WTC11 (cell line): ENCODE results near the gene KCNMA1. TPM values are rescaled to one million over a fixed set of nuclear protein-coding genes. Genes with fewer than 3 reads are reported as not detected.

Experiments used
- ATAC-seq: fragments of 200-7000 bp; cut with Tn5 transposase; 2 replicates; pipeline ENCODE4 v1.10.0; 2021; ENCODE audit warnings: mild to moderate bottlenecking, moderate library complexity
- CTCF ChIA-PET: fragments of 300-600 bp; sonication (Branson Sonifier 250); formaldehyde crosslinking; loops from one replicate; lab custom pipeline; 2021; ENCODE audit warnings: antibody characterized with exemption; lab: Charles Lee
- POLR2A ChIA-PET: fragments of 350-600 bp; sonication (Branson Sonifier 250); formaldehyde crosslinking; loops from one replicate; lab custom pipeline; 2021; ENCODE audit warnings: antibody characterized with exemption; lab: Charles Lee
- DNase-seq: peaks from one replicate; pipeline ENCODE4 v3.0.0; 2021; ENCODE audit warnings: low spot score
- H3K27ac Mint-ChIP-seq: 2 replicates; pipeline ENCODE4 v1.8.0; 2021; ENCODE audit warnings: mixed read lengths
- H3K27me3 Mint-ChIP-seq: 2 replicates; pipeline ENCODE4 v1.8.0; 2021; ENCODE audit warnings: low read depth, mild to moderate bottlenecking, moderate library complexity, mixed read lengths
- H3K36me3 Mint-ChIP-seq: 2 replicates; pipeline ENCODE4 v1.8.0; 2021; ENCODE audit warnings: mixed read lengths
- H3K4me1 Mint-ChIP-seq: 2 replicates; pipeline ENCODE4 v1.8.0; 2022; ENCODE audit warnings: mixed read lengths
- H3K4me3 Mint-ChIP-seq: 2 replicates; pipeline ENCODE4 v1.8.0; 2021; ENCODE audit warnings: mild to moderate bottlenecking, moderate library complexity, mixed read lengths
- H3K9me3 Mint-ChIP-seq: 2 replicates; pipeline ENCODE4 v1.8.0; 2021; ENCODE audit warnings: mixed read lengths
- ATF1 ChIP-seq: sonication (generic); formaldehyde crosslinking; IDR thresholded peaks from 2 replicates; pipeline ENCODE4 v1.8.1; 2023; ENCODE audit warnings: mild to moderate bottlenecking, moderate library complexity, missing genetic modification reagents
- ATF3 ChIP-seq: sonication (generic); formaldehyde crosslinking; conservative IDR thresholded peaks from 2 replicates; pipeline ENCODE4 v1.8.1; 2022; ENCODE audit warnings: mild to moderate bottlenecking, missing genetic modification reagents
- CDX4 ChIP-seq: fragments of 250-450 bp; sonication (Bioruptor Pico); IDR thresholded peaks from 2 replicates; pipeline ENCODE4 v1.9.0; 2021; ENCODE audit warnings: moderate library complexity, mild to moderate bottlenecking, inconsistent platforms, borderline replicate concordance
- CREM ChIP-seq: sonication (generic); formaldehyde crosslinking; IDR thresholded peaks from 2 replicates; pipeline ENCODE4 v1.8.1; 2022; ENCODE audit warnings: mild to moderate bottlenecking, missing genetic modification reagents, moderate library complexity
- EMX1 ChIP-seq: fragments of 250-450 bp; sonication (Bioruptor Pico); IDR thresholded peaks from 2 replicates; pipeline ENCODE4 v1.8.0; 2021; ENCODE audit warnings: mild to moderate bottlenecking
- ESRRA ChIP-seq: sonication (generic); formaldehyde crosslinking; IDR thresholded peaks from 2 replicates; pipeline ENCODE4 v1.8.1; 2022; ENCODE audit warnings: mild to moderate bottlenecking, missing genetic modification reagents, borderline replicate concordance
- ETV6 ChIP-seq: sonication (generic); formaldehyde crosslinking; IDR thresholded peaks from 2 replicates; pipeline ENCODE4 v1.8.1; 2022; ENCODE audit warnings: mild to moderate bottlenecking, missing genetic modification reagents
- GRHL2 ChIP-seq: fragments of 250-450 bp; sonication (Bioruptor Pico); IDR thresholded peaks from 2 replicates; pipeline ENCODE4 v1.8.0; 2022; ENCODE audit warnings: mild to moderate bottlenecking, moderate library complexity; ENCODE audit not compliant: insufficient replicate concordance, severe bottlenecking
- GTF2I ChIP-seq: fragments of 250-450 bp; sonication (Bioruptor Pico); conservative IDR thresholded peaks from 2 replicates; pipeline ENCODE4 v1.4.0; 2021; ENCODE audit warnings: mild to moderate bottlenecking
- HMGXB4 ChIP-seq: sonication (generic); formaldehyde crosslinking; IDR thresholded peaks from 2 replicates; pipeline ENCODE4 v1.8.1; 2023; ENCODE audit warnings: mild to moderate bottlenecking, moderate library complexity, missing genetic modification reagents
- JAZF1 ChIP-seq: fragments of 250-450 bp; sonication (Bioruptor Pico); IDR thresholded peaks from 2 replicates; pipeline ENCODE4 v1.9.0; 2021; ENCODE audit warnings: moderate library complexity, mild to moderate bottlenecking, inconsistent platforms
- KAT7 ChIP-seq: sonication (generic); formaldehyde crosslinking; IDR thresholded peaks from 2 replicates; pipeline ENCODE4 v1.8.1; 2023; ENCODE audit warnings: missing genetic modification reagents, mild to moderate bottlenecking, borderline replicate concordance
- MYBL2 ChIP-seq: sonication (generic); formaldehyde crosslinking; IDR thresholded peaks from 2 replicates; pipeline ENCODE4 v1.8.1; 2023; ENCODE audit warnings: mild to moderate bottlenecking, moderate library complexity, missing genetic modification reagents
- PRRX2 ChIP-seq: fragments of 250-450 bp; sonication (Bioruptor Pico); IDR thresholded peaks from 2 replicates; pipeline ENCODE4 v1.8.0; 2021; ENCODE audit warnings: mild to moderate bottlenecking
- TCF7 ChIP-seq: sonication (generic); formaldehyde crosslinking; IDR thresholded peaks from 2 replicates; pipeline ENCODE4 v1.8.0; 2022; ENCODE audit warnings: mild to moderate bottlenecking, low read depth, missing genetic modification reagents, moderate library complexity
- TEAD1 ChIP-seq: sonication (generic); formaldehyde crosslinking; IDR thresholded peaks from 2 replicates; pipeline ENCODE4 v1.8.0; 2022; ENCODE audit warnings: mild to moderate bottlenecking, missing genetic modification reagents
- ZMAT4 ChIP-seq: fragments of 250-450 bp; sonication (Bioruptor Pico); IDR thresholded peaks from 2 replicates; pipeline ENCODE4 v1.9.0; 2021; ENCODE audit warnings: mild to moderate bottlenecking
- ZNF138 ChIP-seq: sonication (generic); formaldehyde crosslinking; conservative IDR thresholded peaks from 2 replicates; pipeline ENCODE4 v1.8.1; 2022; ENCODE audit warnings: mild to moderate bottlenecking, moderate library complexity, missing genetic modification reagents
- ZNF219 ChIP-seq: sonication (generic); formaldehyde crosslinking; IDR thresholded peaks from 2 replicates; pipeline ENCODE4 v1.8.0; 2023; ENCODE audit warnings: missing genetic modification reagents, mild to moderate bottlenecking, borderline replicate concordance
- ZNF232 ChIP-seq: sonication (generic); formaldehyde crosslinking; IDR thresholded peaks from 2 replicates; pipeline ENCODE4 v1.8.0; 2022; ENCODE audit warnings: mild to moderate bottlenecking, missing genetic modification reagents
- ZNF263 ChIP-seq: sonication (generic); formaldehyde crosslinking; IDR thresholded peaks from 2 replicates; pipeline ENCODE4 v1.8.1; 2022; ENCODE audit warnings: low read depth, mild to moderate bottlenecking, moderate library complexity, missing genetic modification reagents
- ZNF317 ChIP-seq: sonication (generic); formaldehyde crosslinking; IDR thresholded peaks from 2 replicates; pipeline ENCODE4 v1.8.1; 2023; ENCODE audit warnings: low read depth, mild to moderate bottlenecking, moderate library complexity, missing genetic modification reagents, borderline replicate concordance
- ZNF396 ChIP-seq: fragments of 250-450 bp; sonication (Bioruptor Pico); IDR thresholded peaks from 2 replicates; pipeline ENCODE4 v1.8.0; 2021; ENCODE audit warnings: mild to moderate bottlenecking, moderate library complexity, borderline replicate concordance
- ZNF416 ChIP-seq: fragments of 250-450 bp; sonication (Bioruptor Pico); IDR thresholded peaks from 2 replicates; pipeline ENCODE4 v1.9.0; 2021; ENCODE audit warnings: mild to moderate bottlenecking, inconsistent platforms
- ZNF671 ChIP-seq: fragments of 250-450 bp; sonication (Bioruptor Pico); IDR thresholded peaks from 2 replicates; pipeline ENCODE4 v1.8.0; 2021; ENCODE audit warnings: mild to moderate bottlenecking
- total RNA-seq: library from RNA; stranded (reverse); gene quantifications from 3 replicates; pipeline ENCODE4 v1.2.3, GENCODE V29; 2021
- TF ChIP-seq, protein P1 (sequence below): sonication (generic); formaldehyde crosslinking; conservative IDR thresholded peaks from 2 replicates; pipeline ENCODE4 v1.8.1; 2023; ENCODE audit warnings: mild to moderate bottlenecking, low read depth, missing genetic modification reagents, moderate library complexity
- TF ChIP-seq, protein P2 (sequence below): fragments of 200-600 bp; IDR thresholded peaks from 2 replicates; pipeline ENCODE4 v1.8.0; 2022; ENCODE audit warnings: antibody characterized with exemption
- TF ChIP-seq, protein P3 (sequence below): sonication (generic); formaldehyde crosslinking; IDR thresholded peaks from 2 replicates; pipeline ENCODE4 v1.8.0; 2023; ENCODE audit warnings: mild to moderate bottlenecking, missing genetic modification reagents

The KCNMA1 gene
- total RNA-seq, 1 experiment from 2014 or later, result 7.3 TPM

GRCh38 chr10:76916536-76916935 lies 721.1 kb downstream of the KCNMA1 start:
- no peaks in the 10 kb centered on the region for H3K36me3 Mint-ChIP-seq
- ChIA-PET CTCF (no interaction called here), POLR2A (no interaction called here)
- no peak overlapping the region for H3K27ac Mint-ChIP-seq
- H3K4me3 Mint-ChIP-seq, result no peak overlapping the region
- DNase-seq, result no peak
- no peaks in the 10 kb centered on the region for H3K9me3 Mint-ChIP-seq
- no peaks in the 10 kb centered on the region for H3K27me3 Mint-ChIP-seq
- ATAC-seq, result no peak
- TF ChIP-seq CDX4 (CRISPR knock-in tag) (no peak), ZNF416 (CRISPR knock-in tag) (no peak), TCF7 (CRISPR knock-in tag) (no peak), TEAD1 (no peak), ATF1 (no peak), JAZF1 (CRISPR knock-in tag) (no peak), PRRX2 (no peak), EMX1 (CRISPR knock-in tag) (no peak), ETV6 (CRISPR knock-in tag) (no peak), MYBL2 (CRISPR knock-in tag) (no peak), HMGXB4 (CRISPR knock-in tag) (no peak)
- TF ChIP-seq, protein P1, sequence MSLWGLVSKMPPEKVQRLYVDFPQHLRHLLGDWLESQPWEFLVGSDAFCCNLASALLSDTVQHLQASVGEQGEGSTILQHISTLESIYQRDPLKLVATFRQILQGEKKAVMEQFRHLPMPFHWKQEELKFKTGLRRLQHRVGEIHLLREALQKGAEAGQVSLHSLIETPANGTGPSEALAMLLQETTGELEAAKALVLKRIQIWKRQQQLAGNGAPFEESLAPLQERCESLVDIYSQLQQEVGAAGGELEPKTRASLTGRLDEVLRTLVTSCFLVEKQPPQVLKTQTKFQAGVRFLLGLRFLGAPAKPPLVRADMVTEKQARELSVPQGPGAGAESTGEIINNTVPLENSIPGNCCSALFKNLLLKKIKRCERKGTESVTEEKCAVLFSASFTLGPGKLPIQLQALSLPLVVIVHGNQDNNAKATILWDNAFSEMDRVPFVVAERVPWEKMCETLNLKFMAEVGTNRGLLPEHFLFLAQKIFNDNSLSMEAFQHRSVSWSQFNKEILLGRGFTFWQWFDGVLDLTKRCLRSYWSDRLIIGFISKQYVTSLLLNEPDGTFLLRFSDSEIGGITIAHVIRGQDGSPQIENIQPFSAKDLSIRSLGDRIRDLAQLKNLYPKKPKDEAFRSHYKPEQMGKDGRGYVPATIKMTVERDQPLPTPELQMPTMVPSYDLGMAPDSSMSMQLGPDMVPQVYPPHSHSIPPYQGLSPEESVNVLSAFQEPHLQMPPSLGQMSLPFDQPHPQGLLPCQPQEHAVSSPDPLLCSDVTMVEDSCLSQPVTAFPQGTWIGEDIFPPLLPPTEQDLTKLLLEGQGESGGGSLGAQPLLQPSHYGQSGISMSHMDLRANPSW (CRISPR knock-in tag), result no peak
- TF ChIP-seq, protein P2, sequence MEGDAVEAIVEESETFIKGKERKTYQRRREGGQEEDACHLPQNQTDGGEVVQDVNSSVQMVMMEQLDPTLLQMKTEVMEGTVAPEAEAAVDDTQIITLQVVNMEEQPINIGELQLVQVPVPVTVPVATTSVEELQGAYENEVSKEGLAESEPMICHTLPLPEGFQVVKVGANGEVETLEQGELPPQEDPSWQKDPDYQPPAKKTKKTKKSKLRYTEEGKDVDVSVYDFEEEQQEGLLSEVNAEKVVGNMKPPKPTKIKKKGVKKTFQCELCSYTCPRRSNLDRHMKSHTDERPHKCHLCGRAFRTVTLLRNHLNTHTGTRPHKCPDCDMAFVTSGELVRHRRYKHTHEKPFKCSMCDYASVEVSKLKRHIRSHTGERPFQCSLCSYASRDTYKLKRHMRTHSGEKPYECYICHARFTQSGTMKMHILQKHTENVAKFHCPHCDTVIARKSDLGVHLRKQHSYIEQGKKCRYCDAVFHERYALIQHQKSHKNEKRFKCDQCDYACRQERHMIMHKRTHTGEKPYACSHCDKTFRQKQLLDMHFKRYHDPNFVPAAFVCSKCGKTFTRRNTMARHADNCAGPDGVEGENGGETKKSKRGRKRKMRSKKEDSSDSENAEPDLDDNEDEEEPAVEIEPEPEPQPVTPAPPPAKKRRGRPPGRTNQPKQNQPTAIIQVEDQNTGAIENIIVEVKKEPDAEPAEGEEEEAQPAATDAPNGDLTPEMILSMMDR, result no peak
- no peaks in the 10 kb centered on the region for H3K4me1 Mint-ChIP-seq

- no peaks in the 10 kb centered on the region for H3K9me3 Mint-ChIP-seq
- H3K4me1 Mint-ChIP-seq, result no peaks in the 10 kb centered on the region
- CTCF ChIA-PET, result no interaction called here
- TF ChIP-seq ZNF263 (CRISPR knock-in tag) (no peak), ZMAT4 (CRISPR knock-in tag) (no peak), ZNF317 (CRISPR knock-in tag) (no peak), KAT7 (no peak), ESRRA (no peak), ZNF396 (CRISPR knock-in tag) (no peak), ATF3 (CRISPR knock-in tag) (no peak), ZNF416 (CRISPR knock-in tag) (no peak), ZNF138 (CRISPR knock-in tag) (no peak), ZNF671 (CRISPR knock-in tag) (no peak), ZNF219 (CRISPR knock-in tag) (no peak), CREM (no peak), GRHL2 (CRISPR knock-in tag) (no peak), GTF2I (CRISPR knock-in tag) (no peak), ZNF232 (CRISPR knock-in tag) (no peak), JAZF1 (CRISPR knock-in tag) (no peak)
- TF ChIP-seq, protein P3, sequence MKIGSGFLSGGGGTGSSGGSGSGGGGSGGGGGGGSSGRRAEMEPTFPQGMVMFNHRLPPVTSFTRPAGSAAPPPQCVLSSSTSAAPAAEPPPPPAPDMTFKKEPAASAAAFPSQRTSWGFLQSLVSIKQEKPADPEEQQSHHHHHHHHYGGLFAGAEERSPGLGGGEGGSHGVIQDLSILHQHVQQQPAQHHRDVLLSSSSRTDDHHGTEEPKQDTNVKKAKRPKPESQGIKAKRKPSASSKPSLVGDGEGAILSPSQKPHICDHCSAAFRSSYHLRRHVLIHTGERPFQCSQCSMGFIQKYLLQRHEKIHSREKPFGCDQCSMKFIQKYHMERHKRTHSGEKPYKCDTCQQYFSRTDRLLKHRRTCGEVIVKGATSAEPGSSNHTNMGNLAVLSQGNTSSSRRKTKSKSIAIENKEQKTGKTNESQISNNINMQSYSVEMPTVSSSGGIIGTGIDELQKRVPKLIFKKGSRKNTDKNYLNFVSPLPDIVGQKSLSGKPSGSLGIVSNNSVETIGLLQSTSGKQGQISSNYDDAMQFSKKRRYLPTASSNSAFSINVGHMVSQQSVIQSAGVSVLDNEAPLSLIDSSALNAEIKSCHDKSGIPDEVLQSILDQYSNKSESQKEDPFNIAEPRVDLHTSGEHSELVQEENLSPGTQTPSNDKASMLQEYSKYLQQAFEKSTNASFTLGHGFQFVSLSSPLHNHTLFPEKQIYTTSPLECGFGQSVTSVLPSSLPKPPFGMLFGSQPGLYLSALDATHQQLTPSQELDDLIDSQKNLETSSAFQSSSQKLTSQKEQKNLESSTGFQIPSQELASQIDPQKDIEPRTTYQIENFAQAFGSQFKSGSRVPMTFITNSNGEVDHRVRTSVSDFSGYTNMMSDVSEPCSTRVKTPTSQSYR (CRISPR knock-in tag), result no peak
- TF ChIP-seq, all 79 proteins: peak for 0
- H3K4me3 Mint-ChIP-seq, result no peak overlapping the region
- H3K27me3 Mint-ChIP-seq, result no peaks in the 10 kb centered on the region
- no peaks in the 10 kb centered on the region for H3K36me3 Mint-ChIP-seq
- ATAC-seq (no peak), DNase-seq (no peak)
- POLR2A ChIA-PET, result no interaction called here
- H3K27ac Mint-ChIP-seq, result no peak overlapping the region
Measured at GRCh38 chr10:76915316-76915715, 722.3 kb downstream of the KCNMA1 start.
